AG08395 (cell line): ENCODE results near the gene NFASC.

Experiments
- DNase-seq: peaks from one replicate; pipeline ENCODE4 v3.0.0; 2012; ENCODE audit warnings: mixed read lengths, low spot score

NFASC gene

GRCh38 chr1:205009670-205010069, 139.0 kb downstream of the NFASC start:
- no peak for DNase-seq

DNA sequence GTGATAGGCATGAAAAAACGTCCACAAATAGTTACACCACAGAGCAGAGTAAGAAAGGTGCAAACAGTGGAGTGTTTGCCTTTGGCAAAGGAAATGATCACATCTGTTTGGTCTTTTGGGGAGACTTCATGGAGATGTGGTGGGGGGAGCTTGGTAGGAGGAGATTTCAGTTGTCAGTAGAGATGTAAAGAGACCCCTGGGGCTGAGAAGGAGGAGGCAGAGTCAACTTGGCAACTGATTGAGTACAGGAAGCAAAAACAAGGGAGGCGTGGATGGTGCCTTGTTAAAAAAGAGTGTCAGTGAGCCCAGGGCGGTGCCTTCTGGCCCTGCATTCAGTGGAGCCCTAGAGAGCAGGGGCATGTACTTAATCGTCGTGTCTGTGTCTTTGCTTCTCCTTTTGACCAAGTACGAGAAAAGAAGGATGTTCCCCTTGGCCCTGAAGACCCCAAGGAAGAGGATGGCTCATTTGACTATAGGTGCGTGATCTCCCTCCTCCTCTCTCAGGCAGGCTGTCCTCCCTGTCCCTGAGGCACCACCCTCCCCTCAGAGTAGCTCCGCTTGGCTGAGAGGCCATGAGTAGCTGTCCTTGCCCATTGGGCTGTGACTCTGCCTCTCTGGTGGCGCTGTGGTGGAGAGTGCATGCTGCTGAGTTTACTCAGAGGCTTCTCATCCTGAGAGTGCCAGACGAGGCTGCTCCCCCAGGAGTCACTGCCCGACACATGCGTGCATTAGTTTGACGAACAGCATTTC, 141.9 kb downstream of the NFASC start:
- DNase-seq: no peak

- peak; percentile 45 for DNase-seq
Measured at GRCh38 chr1:205013683-205014367, 143.2 kb downstream of the NFASC start.

DNA sequence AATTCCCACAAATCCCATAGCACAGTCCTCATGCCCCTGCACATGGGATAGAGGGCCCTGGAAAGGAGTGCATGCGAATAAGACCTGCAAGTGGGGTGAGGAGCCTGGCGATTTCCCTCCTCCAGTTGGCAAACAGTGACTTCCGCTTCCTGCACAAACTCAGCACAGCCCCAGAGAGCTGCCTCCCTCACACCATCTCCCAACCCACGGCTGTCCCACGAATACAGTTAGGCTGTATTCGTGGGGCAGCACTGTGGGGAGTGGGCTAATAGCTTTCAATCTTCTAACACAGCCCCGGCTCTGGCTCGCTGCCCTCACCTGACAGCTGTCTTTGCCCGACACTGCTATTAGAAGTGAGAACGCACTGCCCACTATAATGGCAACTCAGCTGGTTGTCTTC, 144.1 kb downstream of the NFASC start:
- DNase-seq: no peak

GRCh38 chr1:205015241-205015640, 144.6 kb downstream of the NFASC start:
- no peak for DNase-seq

DNA sequence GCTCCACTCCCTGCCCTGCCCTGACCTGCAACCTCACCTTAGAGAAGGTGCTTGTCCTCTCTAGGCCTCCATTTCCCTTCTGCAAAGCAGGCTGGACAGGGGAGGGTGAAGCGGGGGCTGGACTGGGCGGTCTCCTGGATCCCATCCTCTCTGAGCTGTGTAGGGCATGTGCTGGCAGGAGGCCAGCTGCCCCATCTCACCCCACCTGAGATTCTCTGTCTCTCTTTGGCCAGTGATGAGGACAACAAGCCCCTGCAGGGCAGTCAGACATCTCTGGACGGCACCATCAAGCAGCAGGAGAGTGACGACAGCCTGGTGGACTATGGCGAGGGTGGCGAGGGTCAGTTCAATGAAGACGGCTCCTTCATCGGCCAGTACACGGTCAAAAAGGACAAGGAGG, 145.4 kb downstream of the NFASC start:
- DNase-seq: no peak

- DNase-seq: no peak
Measured at GRCh38 chr1:205016584-205016983, 145.9 kb downstream of the NFASC start.

GRCh38 chr1:205017001-205017400, 146.3 kb downstream of the NFASC start:
- DNase-seq: no peak

DNA sequence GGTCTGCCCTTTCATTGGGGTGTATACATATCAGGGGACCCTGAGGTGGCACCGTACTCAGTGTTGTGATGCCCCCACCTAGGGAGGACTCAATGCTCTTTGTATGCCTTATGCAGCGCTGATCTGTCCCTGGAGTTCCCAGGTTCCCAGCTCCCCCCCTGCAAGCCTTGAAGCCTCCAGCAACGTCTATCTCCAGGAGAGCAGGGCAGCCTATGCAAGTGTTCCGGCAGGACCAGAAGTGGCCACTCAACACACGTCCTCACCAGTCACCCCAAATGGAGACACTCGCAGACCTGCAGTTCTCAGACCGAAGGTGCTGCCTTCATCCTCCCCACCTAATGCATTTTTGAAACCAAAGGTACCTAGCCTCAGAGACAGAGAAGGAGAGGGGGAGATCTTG, 147.1 kb downstream of the NFASC start:
- DNase-seq: no peak

GRCh38 chr1:205018381-205018780, 147.7 kb downstream of the NFASC start:
- DNase-seq: no peak

DNA sequence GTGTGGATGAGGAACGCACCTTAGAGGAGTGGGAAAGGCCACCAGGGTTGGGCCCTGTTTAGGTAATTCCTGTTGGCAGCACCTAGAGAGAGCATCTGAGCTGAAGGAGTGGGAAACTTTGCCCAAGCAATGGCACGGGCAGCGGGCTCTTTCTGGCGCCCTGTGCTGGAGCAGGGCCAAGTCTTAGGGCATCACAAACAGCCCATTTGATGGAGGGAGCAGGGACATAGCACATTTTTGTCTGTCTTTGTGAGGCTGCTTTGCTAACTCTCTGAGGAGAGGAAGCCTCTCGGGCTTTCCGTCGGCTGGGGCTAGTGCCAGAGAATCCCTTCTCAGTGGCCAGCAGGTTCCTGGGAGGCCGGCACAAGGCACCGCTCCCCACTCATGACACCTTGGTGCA, 149.8 kb downstream of the NFASC start:
- DNase-seq: no peak

DNA sequence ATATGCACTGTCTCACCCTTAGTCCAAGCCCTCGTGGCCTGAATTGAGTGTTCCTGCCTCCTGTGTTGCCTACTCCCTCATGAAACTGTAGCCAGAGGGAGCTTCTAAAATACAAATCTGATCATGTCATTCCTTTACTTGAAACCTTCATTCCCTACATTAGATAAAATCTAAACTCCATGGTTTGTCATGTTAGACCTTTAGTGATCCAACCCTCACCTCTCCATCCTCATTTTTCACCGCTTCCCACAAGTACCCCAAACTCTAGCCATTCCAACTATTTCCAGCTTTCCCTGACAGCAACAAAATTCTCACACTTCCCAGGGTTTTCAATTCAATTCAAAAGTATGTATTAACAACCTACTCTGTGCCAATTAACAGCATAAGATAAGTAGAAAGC, 154.0 kb downstream of the NFASC start:
- DNase-seq: no peak

- no peak for DNase-seq
Measured at GRCh38 chr1:205025239-205025638, 154.6 kb downstream of the NFASC start.

DNA sequence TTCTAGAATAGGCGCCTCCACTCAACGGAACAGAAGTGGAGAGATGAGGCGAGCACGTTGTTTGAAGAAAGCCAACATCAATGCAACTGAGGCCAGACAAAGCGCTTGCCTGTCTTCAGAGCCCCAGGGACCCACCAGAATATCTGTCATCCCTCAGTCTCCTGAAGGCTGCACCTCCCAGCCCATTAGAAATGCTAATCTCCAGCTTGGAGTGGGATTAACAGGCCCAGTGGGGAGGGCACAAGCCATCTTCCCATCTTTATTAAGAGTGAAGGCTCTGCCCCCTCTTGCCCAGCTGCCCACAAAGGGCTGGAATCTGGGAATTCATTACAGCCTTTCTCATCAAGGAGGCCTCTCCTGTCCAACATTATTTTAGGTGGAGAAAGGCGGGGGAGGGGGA, 155.5 kb downstream of the NFASC start:
- DNase-seq: no peak

DNA sequence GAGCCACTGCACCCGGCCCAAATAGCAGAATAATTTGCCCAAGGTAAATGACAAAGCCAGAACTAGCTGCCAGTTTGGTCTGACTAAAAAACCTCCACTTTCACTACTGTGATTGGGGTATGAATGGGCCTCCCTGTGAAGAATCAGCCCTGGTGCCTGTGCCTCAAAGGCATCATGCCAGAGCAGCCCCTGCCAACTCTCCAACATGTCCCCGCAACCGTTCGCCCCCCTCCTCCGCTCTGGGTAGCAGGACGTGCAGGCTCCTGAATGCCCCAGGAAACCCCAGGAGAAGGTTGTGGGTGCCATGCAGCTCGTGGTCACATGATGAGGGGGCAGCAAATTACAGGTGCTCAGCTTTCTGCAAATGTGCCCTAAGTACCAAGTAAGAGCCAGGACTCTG, 157.7 kb downstream of the NFASC start:
- DNase-seq: no peak

DNA sequence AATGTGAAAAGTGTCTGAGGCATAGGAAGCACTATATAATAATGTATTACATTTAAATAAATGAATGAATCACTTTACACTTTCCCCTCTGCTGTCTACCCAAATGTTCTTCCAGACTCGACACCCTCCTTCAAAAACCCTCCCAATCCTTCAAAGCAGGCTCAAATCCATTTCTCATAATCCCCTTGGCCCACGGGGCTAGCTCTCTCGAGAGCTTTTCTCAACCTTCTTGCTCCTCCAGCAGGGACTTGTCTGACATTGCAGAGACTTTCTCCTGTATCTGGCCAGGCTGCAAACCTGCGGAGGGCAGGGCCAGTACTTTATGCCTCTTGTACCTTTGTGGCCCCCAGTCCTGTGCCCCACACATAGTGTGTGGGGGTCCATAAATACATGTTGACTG, 158.3 kb downstream of the NFASC start:
- DNase-seq: no peak

DNA sequence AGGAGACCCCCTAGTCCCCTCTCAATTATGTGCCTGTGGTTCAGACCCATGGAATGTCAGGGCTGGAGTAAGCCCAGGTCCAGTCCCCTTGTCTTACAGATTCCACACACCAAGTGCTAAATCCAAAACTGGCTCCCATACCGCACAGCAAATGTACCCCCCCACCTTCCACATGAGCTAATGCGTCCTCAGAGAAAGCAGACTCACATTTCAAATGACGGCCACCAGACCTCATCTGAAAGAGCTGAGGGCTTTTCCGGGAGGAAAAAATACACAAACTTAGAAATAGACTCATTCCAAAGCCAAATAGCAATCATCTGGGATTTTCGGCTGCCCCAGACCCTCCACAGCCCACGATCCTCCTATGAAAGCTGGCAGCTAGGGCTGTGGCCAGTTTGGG, 159.6 kb downstream of the NFASC start:
- DNase-seq: no peak

DNA sequence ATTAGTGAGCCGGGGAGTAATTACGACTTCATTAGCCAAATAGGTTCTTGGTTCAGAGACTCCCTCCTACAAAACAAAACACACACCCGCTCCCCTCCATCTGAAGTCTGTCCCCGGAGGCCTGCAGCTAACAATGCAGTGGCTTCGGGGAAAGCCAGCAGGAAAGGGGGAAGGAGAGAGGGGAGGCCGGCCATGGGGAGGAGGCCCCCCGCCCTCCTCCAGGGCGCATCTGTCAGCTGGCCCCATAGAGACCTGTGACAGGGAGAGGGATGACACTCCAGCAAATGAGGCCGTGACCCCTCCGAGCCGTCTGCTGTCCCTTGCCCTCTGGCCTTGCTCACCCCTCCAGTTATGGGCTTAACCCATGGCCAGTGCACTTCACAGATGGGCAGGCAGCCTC, 160.2 kb downstream of the NFASC start:
- no peak for DNase-seq

DNA sequence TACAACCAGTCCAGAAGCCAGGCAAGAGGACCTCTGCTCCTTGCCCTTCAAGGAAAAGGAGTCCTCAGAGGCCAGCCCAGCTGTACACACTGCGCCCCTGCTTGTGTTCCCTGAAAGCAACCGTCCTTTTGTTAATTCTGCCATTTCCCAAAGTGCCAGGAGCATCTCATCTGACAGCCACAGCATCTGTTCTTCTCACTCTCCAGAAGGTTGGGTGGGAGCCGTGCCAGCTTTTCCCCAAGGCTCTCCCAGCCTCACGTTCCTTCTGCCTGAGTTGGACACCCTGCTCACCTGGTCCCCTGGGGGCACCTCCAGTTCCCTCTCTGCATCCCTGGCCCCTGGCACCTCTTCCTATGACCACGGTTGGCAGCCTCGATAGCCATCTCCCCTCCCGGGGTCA, 161.8 kb downstream of the NFASC start:
- no peak for DNase-seq

- no peak for DNase-seq
Measured at GRCh38 chr1:205037539-205037938, 166.9 kb downstream of the NFASC start.

GRCh38 chr1:205038132-205038786, 167.6 kb downstream of the NFASC start:
- DNase-seq: no peak

GRCh38 chr1:205041001-205041715, 170.5 kb downstream of the NFASC start:
- no peak for DNase-seq
